OCI-LY1 (cell line): ENCODE results near the gene NALCN.

Source experiments
- CTCF ChIP-seq: fragments of 200-600 bp; sonication (generic), shearing (Covaris generic); IDR thresholded peaks from 2 replicates; pipeline ENCODE4 v1.5.1; 2017; ENCODE audit warnings: mild to moderate bottlenecking, antibody characterized with exemption, low read length, moderate library complexity, mixed read lengths
- EZH2 ChIP-seq: fragments of 200-600 bp; sonication (generic), shearing (Covaris generic); IDR thresholded peaks from 2 replicates; pipeline ENCODE4 v1.8.0; 2017; ENCODE audit warnings: borderline replicate concordance, mixed run types, mild to moderate bottlenecking, antibody characterized with exemption, low read length, moderate library complexity, mixed read lengths

- TF ChIP-seq EZH2 (no peak), CTCF (no peak)
Observed at GRCh38 chr13:101152184-101152583, 264.1 kb downstream of the NALCN start.
